HepG2 (cell line): ENCODE data around the gene ADORA2B. TPM values are rescaled to one million over a fixed set of nuclear protein-coding genes. Genes with fewer than 3 reads are reported as not detected.

Source experiments
- ARNT2 ChIP-seq: sonication (generic); formaldehyde crosslinking; IDR thresholded peaks from 2 replicates; pipeline ENCODE4 v1.8.0; 2022; ENCODE audit warnings: mild to moderate bottlenecking, low read depth, missing genetic modification reagents, moderate library complexity
- BCL6 ChIP-seq: IDR thresholded peaks from 2 replicates; pipeline ENCODE4 v1.6.1; 2016; ENCODE audit warnings: missing genetic modification reagents, missing compliant biosample characterization
- ERF ChIP-seq: IDR thresholded peaks from 2 replicates; pipeline ENCODE4 v1.6.1; 2018; ENCODE audit warnings: missing biosample characterization, missing genetic modification reagents
- MLXIP ChIP-seq: sonication (generic); formaldehyde crosslinking; IDR thresholded peaks from 2 replicates; pipeline ENCODE4 v1.9.0; 2021; ENCODE audit warnings: missing genetic modification reagents, borderline replicate concordance
- NFAT5 ChIP-seq: sonication (generic); formaldehyde crosslinking; IDR thresholded peaks from 2 replicates; pipeline ENCODE4 v1.4.0; 2020; ENCODE audit warnings: missing genetic modification reagents
- RXRB ChIP-seq: IDR thresholded peaks from 2 replicates; pipeline ENCODE4 v1.6.1; 2016; ENCODE audit warnings: borderline replicate concordance, missing genetic modification reagents, missing compliant biosample characterization
- SKI ChIP-seq: fragments of 450-650 bp; IDR thresholded peaks from one replicate; pipeline ENCODE4 v1.6.1; 2018; ENCODE audit warnings: mild to moderate bottlenecking; ENCODE audit not compliant: partially characterized antibody
- ZNF256 ChIP-seq: sonication (generic); formaldehyde crosslinking; conservative IDR thresholded peaks from 2 replicates; pipeline ENCODE4 v1.4.0; 2020; ENCODE audit warnings: missing genetic modification reagents
- ZNF274 ChIP-seq: sonication (generic); formaldehyde crosslinking; IDR thresholded peaks from 2 replicates; pipeline ENCODE4 v1.5.1; 2020; ENCODE audit warnings: mild to moderate bottlenecking, missing genetic modification reagents
- ZNF431 ChIP-seq: sonication (generic); formaldehyde crosslinking; IDR thresholded peaks from 2 replicates; pipeline ENCODE4 v1.9.0; 2022; ENCODE audit warnings: missing genetic modification reagents, low read depth, mild to moderate bottlenecking, borderline replicate concordance
- ZNF503 ChIP-seq: sonication (generic); formaldehyde crosslinking; IDR thresholded peaks from 2 replicates; pipeline ENCODE4 v1.4.0; 2020; ENCODE audit warnings: missing genetic modification reagents
- ZNF550 ChIP-seq: sonication (generic); formaldehyde crosslinking; IDR thresholded peaks from 2 replicates; pipeline ENCODE4 v1.4.0; 2020; ENCODE audit warnings: mild to moderate bottlenecking, missing genetic modification reagents, borderline replicate concordance
- ZNF883 ChIP-seq: sonication (generic); formaldehyde crosslinking; IDR thresholded peaks from 2 replicates; pipeline ENCODE4 v1.5.1; 2020; ENCODE audit warnings: mild to moderate bottlenecking, missing genetic modification reagents; ENCODE audit errors: not compliant biosample characterization
- polyA plus RNA-seq, 8 experiments: library from polyadenylated mRNA; depleted of rRNA in 3 of 8; stranded (reverse) in 7 of 8; unstranded in 1 of 8; fragments of >200 nt; fragmentation: Illumina TruSeq in 4 of 8; extraction: Trizol in 4 of 8; gene quantifications; 2 replicates each; pipeline versions ENCODE4 v1.2.1 to v1.2.3, GENCODE V29; 2011 to 2016; ENCODE audit warnings: low read depth in 4 of 8, missing spikeins in 1 of 8, mixed read lengths in 1 of 8; ENCODE audit not compliant: insufficient read depth in 1 of 8
- total RNA-seq, 5 experiments: library from RNA; depleted of rRNA; stranded (reverse); fragments of >200 nt; fragmentation: Illumina TruSeq; extraction: Trizol; gene quantifications; 2 replicates each; pipeline ENCODE4 v1.2.3, GENCODE V29; 2016; ENCODE audit warnings: low read depth in 1 of 5

The ADORA2B gene
- total and polyA plus RNA-seq, 2 of the 13 experiments (the other 11 are each of a cell fraction or from before 2014, with no cell fraction given): 10.4 to 20.0 TPM

- TF ChIP-seq RXRB (CRISPR knock-in tag): no peak
- TF ChIP-seq ERF (CRISPR knock-in tag): no peak
- 0 out of 2 replicates have a peak, but pooled peaks have one; percentile 9 for TF ChIP-seq ZNF550 (CRISPR knock-in tag)
- TF ChIP-seq ZNF274 (CRISPR knock-in tag): no peak
- TF ChIP-seq ZNF431 (CRISPR knock-in tag): 0 out of 2 replicates have a peak, but pooled peaks have one; percentile 16
- no peak for TF ChIP-seq ARNT2 (CRISPR knock-in tag)
- no peak for TF ChIP-seq ZNF256 (CRISPR knock-in tag)
- no peak for TF ChIP-seq ZNF503
- no peak for TF ChIP-seq ZNF883 (CRISPR knock-in tag)
- TF ChIP-seq MLXIP (CRISPR knock-in tag): no peak
- TF ChIP-seq NFAT5: no peak
- TF ChIP-seq SKI: no peak
- TF ChIP-seq BCL6 (CRISPR knock-in tag): no peak
These were observed 21.9 kb downstream of the ADORA2B start (continued) for GRCh38 chr17:15966879-15967248.
